SU-DHL-6 (cell line): ENCODE measurements around the gene NTN3.
A peak's percentile ranks its signal among the peaks of the same experiment; 100 is the strongest.

Experiments
- H2AFZ ChIP-seq: fragments of 200-600 bp; sonication (generic); 2 replicates; pipeline ENCODE4 v1.6.1; 2014; ENCODE audit warnings: low read depth, mild to moderate bottlenecking, moderate library complexity, mixed read lengths, antibody characterized with exemption, low read length; ENCODE audit not compliant: severe bottlenecking
- H3F3A ChIP-seq: fragments of 200-600 bp; shearing (Covaris generic); 2 replicates; pipeline ENCODE4 v1.6.0; 2016; ENCODE audit warnings: antibody characterized with exemption, mild to moderate bottlenecking; ENCODE audit not compliant: insufficient read depth
- H3K27ac ChIP-seq: fragments of 200-600 bp; sonication (generic); 2 replicates; pipeline ENCODE4 v1.5.1; 2016; ENCODE audit warnings: low read depth, mild to moderate bottlenecking, low read length, moderate library complexity, mixed read lengths
- H3K27me3 ChIP-seq: fragments of 200-600 bp; sonication (generic), shearing (Covaris generic); 2 replicates; pipeline ENCODE4 v1.6.0; 2014; ENCODE audit warnings: mild to moderate bottlenecking, low read length
- H3K36me3 ChIP-seq: fragments of 200-600 bp; sonication (generic); 2 replicates; pipeline ENCODE4 v1.6.1; 2014; ENCODE audit warnings: mild to moderate bottlenecking, low read length, mixed read lengths
- H3K4me2 ChIP-seq: fragments of 300-600, 200-600 bp; shearing (Covaris generic), sonication (generic); 2 replicates; pipeline ENCODE4 v1.6.0; 2014; ENCODE audit warnings: low read length, low read depth, mild to moderate bottlenecking; ENCODE audit not compliant: poor library complexity, severe bottlenecking
- H3K4me3 ChIP-seq: fragments of 200-600 bp; sonication (generic); 2 replicates; pipeline ENCODE4 v1.5.1; 2014; ENCODE audit warnings: antibody characterized with exemption, low read length, mild to moderate bottlenecking, mixed read lengths; ENCODE audit not compliant: insufficient read depth, poor library complexity, severe bottlenecking
- H3K79me2 ChIP-seq: fragments of 200-600 bp; sonication (generic); 2 replicates; pipeline ENCODE4 v1.6.1; 2014; ENCODE audit warnings: mild to moderate bottlenecking, low read length, moderate library complexity; ENCODE audit not compliant: insufficient read depth
- H3K9ac ChIP-seq: fragments of 200-600 bp; sonication (generic); 2 replicates; pipeline ENCODE4 v1.7.0; 2014; ENCODE audit warnings: mild to moderate bottlenecking, low read length
- H3K9me2 ChIP-seq: fragments of 200-600 bp; sonication (generic); replicated peaks from 2 replicates; pipeline ENCODE4 v1.6.1; 2014; ENCODE audit warnings: low read length; ENCODE audit not compliant: insufficient read depth
- H3K9me3 ChIP-seq: fragments of 200-600 bp; sonication (generic); 2 replicates; pipeline ENCODE4 v1.6.1; 2014; ENCODE audit warnings: low read length, mixed read lengths; ENCODE audit not compliant: insufficient read depth
- H4K20me1 ChIP-seq: fragments of 200-600 bp; sonication (generic); 2 replicates; pipeline ENCODE4 v1.6.1; 2014; ENCODE audit warnings: low read depth, mild to moderate bottlenecking, antibody characterized with exemption, low read length, moderate library complexity, mixed read lengths
- EZH2phosphoT487 ChIP-seq: fragments of 200-600 bp; sonication (generic), shearing (Covaris generic); conservative IDR thresholded peaks from 2 replicates; pipeline ENCODE4 v1.6.1; 2018; ENCODE audit warnings: mild to moderate bottlenecking, antibody characterized with exemption, low read length, moderate library complexity, mixed read lengths
- TF ChIP-seq, protein P1 (sequence below): fragments of 200-600 bp; sonication (generic); IDR thresholded peaks from one replicate; pipeline ENCODE4 v1.5.1; 2017; ENCODE audit warnings: antibody characterized with exemption, mild to moderate bottlenecking, low read length, moderate library complexity; ENCODE audit not compliant: insufficient read depth, poor library complexity, severe bottlenecking

Gene NTN3

DNA sequence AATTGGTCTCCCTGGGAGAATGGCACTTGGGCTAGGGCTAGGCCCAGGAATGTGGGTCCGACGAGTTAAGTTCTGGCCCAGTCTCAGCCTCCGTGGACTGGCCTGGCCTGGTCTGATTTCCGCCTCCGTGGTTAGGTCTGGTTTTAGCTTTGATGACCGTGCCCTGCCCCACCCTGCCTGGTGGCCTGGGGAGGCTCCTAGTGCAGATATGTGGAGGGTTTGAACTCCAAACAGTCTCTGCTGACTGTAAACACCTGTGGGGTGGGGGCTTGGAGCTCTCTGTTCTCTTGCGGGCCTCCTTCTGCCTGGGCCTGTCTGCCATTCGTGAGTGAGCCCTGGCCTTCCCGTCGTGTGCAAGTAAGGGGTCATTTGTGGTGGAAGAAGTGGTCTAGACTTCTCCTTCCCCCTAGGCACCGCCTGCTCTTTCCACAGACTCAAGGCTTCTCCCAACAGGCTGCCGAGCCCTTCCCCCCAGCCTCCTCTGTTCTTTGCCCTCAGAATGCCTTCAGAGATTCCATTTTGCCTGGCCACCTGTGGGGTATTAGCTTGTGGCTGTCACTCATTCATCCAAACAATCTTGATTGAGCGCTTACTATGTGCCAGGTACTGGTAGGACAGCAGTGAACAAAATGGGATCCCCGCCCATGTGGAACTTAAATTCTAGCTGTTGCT, 44.2 kb downstream of the NTN3 start:
- Histone ChIP-seq H3K9me2 (no peaks in the 10 kb centered on the region), H3K27ac (peak overlapping the region; percentile 87), H4K20me1 (no peaks in the 10 kb centered on the region)

DNA sequence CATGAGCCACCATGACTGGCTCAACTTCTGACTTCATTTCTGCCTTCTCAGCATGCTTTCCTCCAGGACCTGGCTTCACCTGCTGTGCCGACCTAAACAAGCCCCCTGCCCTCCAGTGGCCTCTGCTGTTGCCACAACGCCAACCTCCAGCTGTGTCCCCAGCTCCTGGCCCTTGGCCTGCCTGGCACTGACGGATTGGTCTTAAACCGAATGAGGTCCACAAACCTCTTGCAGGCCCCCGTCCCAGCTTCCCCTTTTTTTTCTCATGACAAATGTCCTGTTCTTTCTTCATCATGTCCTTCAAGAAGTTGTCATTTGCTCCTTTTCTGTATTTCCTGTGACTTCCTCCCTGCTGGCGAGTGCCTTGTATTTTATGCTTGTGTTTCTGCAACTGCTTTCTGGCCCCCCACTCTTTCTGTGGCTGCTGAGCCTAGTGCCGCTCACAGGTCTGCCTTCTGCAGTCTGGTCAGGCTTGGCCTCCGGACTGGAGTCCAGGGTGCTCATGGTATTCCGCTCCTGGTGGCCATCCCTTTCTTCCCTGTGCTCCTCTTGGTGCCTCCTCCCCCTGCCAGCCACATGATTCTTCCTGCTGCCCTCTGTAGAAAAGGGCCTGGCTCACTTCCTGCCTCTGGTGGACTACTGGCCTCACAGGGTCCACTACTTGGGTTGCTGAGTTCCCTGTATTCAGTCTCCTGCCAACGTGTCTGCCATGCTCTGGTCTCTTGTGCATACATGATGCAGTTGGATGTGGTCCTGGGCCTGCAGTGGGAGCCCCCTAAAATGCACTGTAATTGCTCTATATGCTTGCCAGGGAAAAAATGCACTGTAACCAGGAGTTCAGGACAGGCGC, 45.5 kb downstream of the NTN3 start:
- H2AFZ ChIP-seq = no peak overlapping the region
- no peak overlapping the region for H3K9ac ChIP-seq
- H3K4me3 ChIP-seq = no peak overlapping the region
- H3K9me2 ChIP-seq = no peaks in the 10 kb centered on the region
- no peak for TF ChIP-seq EZH2phosphoT487
- TF ChIP-seq, protein P1, sequence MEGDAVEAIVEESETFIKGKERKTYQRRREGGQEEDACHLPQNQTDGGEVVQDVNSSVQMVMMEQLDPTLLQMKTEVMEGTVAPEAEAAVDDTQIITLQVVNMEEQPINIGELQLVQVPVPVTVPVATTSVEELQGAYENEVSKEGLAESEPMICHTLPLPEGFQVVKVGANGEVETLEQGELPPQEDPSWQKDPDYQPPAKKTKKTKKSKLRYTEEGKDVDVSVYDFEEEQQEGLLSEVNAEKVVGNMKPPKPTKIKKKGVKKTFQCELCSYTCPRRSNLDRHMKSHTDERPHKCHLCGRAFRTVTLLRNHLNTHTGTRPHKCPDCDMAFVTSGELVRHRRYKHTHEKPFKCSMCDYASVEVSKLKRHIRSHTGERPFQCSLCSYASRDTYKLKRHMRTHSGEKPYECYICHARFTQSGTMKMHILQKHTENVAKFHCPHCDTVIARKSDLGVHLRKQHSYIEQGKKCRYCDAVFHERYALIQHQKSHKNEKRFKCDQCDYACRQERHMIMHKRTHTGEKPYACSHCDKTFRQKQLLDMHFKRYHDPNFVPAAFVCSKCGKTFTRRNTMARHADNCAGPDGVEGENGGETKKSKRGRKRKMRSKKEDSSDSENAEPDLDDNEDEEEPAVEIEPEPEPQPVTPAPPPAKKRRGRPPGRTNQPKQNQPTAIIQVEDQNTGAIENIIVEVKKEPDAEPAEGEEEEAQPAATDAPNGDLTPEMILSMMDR = no peak
- no peaks in the 10 kb centered on the region for H3K36me3 ChIP-seq
- 0 out of 2 replicates have a peak, but pooled peaks cover 7% of the 10 kb centered on the region for H3F3A ChIP-seq
- no peaks in the 10 kb centered on the region for H3K27me3 ChIP-seq
- peaks cover 68% of the 10 kb centered on the region for H3K79me2 ChIP-seq
- no peaks in the 10 kb centered on the region for H3K9me3 ChIP-seq
- no peaks in the 10 kb centered on the region for H4K20me1 ChIP-seq
- H3K27ac ChIP-seq = peak overlapping the region; percentile 10; the same call in 1 of the 2 replicates
- H3K4me2 ChIP-seq = peak overlapping the region; percentile 90

More for the DNA sequence above, 44.2 kb downstream of the NTN3 start:
- peak overlapping the region; percentile 97 for H3K4me3 ChIP-seq
- no peaks in the 10 kb centered on the region for H3K9me3 ChIP-seq
- H3F3A ChIP-seq = 0 out of 2 replicates have a peak, but pooled peaks cover 3% of the 10 kb centered on the region
- no peaks in the 10 kb centered on the region for H3K27me3 ChIP-seq
- H3K79me2 ChIP-seq = peaks cover 57% of the 10 kb centered on the region
- peak overlapping the region; percentile 95 for H3K9ac ChIP-seq
- H3K4me2 ChIP-seq = peak overlapping the region; percentile 90
- TF ChIP-seq EZH2phosphoT487 = no peak
- H2AFZ ChIP-seq = no peak overlapping the region
- no peaks in the 10 kb centered on the region for H3K36me3 ChIP-seq

DNA sequence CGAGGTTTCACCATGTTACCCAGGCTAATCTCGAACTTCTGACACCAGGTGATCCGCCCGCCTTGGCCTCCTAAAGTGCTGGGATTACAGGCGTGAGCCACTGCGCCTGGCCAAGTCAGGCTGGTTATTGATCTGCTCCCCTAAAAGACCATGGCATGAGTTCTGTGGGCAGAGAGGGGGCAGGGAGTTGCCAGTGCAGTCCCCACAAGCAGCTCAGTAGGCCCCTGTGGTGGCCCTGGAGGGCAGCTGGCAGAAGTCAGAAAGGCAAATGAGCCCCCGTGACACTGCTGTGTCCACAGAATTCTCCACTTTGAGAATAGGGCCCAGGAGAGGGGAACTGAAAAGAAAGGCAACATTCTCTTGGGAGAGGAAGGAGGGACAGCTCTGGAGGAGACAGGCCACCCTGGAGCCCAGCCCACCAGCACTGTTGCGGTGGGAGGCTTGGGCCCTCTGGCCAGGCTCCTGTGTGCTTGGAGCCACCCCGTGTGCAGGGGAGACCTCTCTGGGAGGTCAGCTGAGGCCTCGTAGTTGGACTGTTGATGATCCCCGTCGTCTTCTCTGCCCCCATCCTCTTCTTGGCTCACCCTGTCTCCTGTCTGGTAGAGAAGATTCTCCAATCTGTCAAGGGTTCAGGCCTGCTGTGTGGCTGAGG, 47.0 kb downstream of the NTN3 start:
- H2AFZ ChIP-seq = no peak overlapping the region
- no peaks in the 10 kb centered on the region for H4K20me1 ChIP-seq
- no peak overlapping the region for H3K9ac ChIP-seq
- H3F3A ChIP-seq = 0 out of 2 replicates have a peak, but pooled peaks cover 7% of the 10 kb centered on the region
- H3K9me3 ChIP-seq = no peaks in the 10 kb centered on the region
- no peak overlapping the region for H3K4me3 ChIP-seq
- H3K79me2 ChIP-seq = peaks cover 68% of the 10 kb centered on the region
- H3K27ac ChIP-seq = no peak overlapping the region
- no peaks in the 10 kb centered on the region for H3K27me3 ChIP-seq
- no peak overlapping the region for H3K4me2 ChIP-seq
- TF ChIP-seq, protein P1 = no peak
- no peak for TF ChIP-seq EZH2phosphoT487
- no peaks in the 10 kb centered on the region for H3K9me2 ChIP-seq
- H3K36me3 ChIP-seq = no peaks in the 10 kb centered on the region
